Ovary (tissue), 3 donors: Measurements from ENCODE around the gene ATXN7.

Experiments
- CTCF ChIP-seq, 3 donors: fragments of 450-650 bp in 2 of 3; fragments of 200-600 bp in 1 of 3; IDR thresholded peaks; one replicate each; pipeline versions ENCODE4 v1.5.1 to v1.8.0; 2016 to 2022; ENCODE audit warnings: antibody characterized with exemption in 3 of 3, mild to moderate bottlenecking in 1 of 3
- EP300 ChIP-seq: sonication (generic); formaldehyde crosslinking; IDR thresholded peaks from one replicate; pipeline ENCODE4 v1.6.1; 2017; ENCODE audit warnings: antibody characterized with exemption
- POLR2A ChIP-seq: fragments of 450-650 bp; IDR thresholded peaks from one replicate; pipeline ENCODE4 v1.6.1; 2017; ENCODE audit warnings: antibody characterized with exemption, mild to moderate bottlenecking, moderate library complexity
- donor health status: DM: no; HTN: no; CAD: no.

DNA sequence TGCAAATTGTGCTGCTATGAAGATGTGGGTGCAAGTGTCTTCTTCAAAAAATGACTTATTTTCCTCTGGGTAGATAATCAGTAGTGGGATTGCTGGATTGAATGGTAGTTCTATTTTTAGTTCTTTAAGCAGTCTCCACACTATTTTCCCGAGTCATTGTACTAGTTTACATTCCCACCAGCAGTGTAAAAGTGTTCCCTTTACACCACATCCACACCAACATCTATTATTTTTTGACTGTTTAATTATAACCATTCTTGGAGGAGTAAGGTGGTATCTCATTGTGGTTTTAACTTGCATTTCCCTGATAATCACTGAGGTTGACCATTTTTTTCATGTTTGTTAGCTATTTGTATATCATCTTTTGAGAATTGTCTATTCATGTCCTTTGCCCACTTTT lies 179.3 kb downstream of the ATXN7 start:
- TF ChIP-seq CTCF (IDR thresholded peaks at IDR 0.05) (no peak), POLR2A (no peak), EP300 (no peak)
